SK-N-SH treated with all-trans-retinoic acid at 6 μM for 48 hours (cell line): ENCODE measurements around the gene P3H1.

Experiments used
- ARNTL ChIP-seq: fragments of 450-650 bp; formaldehyde crosslinking; IDR thresholded peaks from 2 replicates; pipeline ENCODE4 v1.5.0; 2020; ENCODE audit warnings: low read depth, mild to moderate bottlenecking, moderate library complexity, borderline replicate concordance
- CREB5 ChIP-seq: fragments of 250-450 bp; sonication (Bioruptor Pico); IDR thresholded peaks from 2 replicates; pipeline ENCODE4 v1.5.1; 2020; ENCODE audit warnings: low read depth, mild to moderate bottlenecking, moderate library complexity
- CSRNP3 ChIP-seq: fragments of 250-450 bp; sonication (Bioruptor Pico); IDR thresholded peaks from 2 replicates; pipeline ENCODE4 v1.5.1; 2021; ENCODE audit warnings: mild to moderate bottlenecking, moderate library complexity
- SNAI2 ChIP-seq: fragments of 250-450 bp; sonication (Bioruptor Pico); IDR thresholded peaks from 2 replicates; pipeline ENCODE4 v1.5.0; 2020; ENCODE audit warnings: mild to moderate bottlenecking, moderate library complexity
- ZFP3 ChIP-seq: fragments of 250-450 bp; sonication (Bioruptor Pico); IDR thresholded peaks from 2 replicates; pipeline ENCODE4 v1.5.0; 2020; ENCODE audit warnings: mild to moderate bottlenecking, moderate library complexity
- ZFP30 ChIP-seq: fragments of 450-650 bp; formaldehyde crosslinking; IDR thresholded peaks from 2 replicates; pipeline ENCODE4 v1.5.0; 2022; ENCODE audit warnings: mild to moderate bottlenecking, moderate library complexity
- ZNF70 ChIP-seq: fragments of 450-650 bp; formaldehyde crosslinking; IDR thresholded peaks from 2 replicates; pipeline ENCODE4 v1.5.0; 2020; ENCODE audit warnings: mild to moderate bottlenecking, moderate library complexity
- ZNF8 ChIP-seq: fragments of 450-650 bp; formaldehyde crosslinking; IDR thresholded peaks from 2 replicates; pipeline ENCODE4 v1.5.0; 2020; ENCODE audit warnings: mild to moderate bottlenecking, moderate library complexity
- TF ChIP-seq, protein P1 (sequence below): fragments of 250-450 bp; sonication (Bioruptor Pico); IDR thresholded peaks from 2 replicates; pipeline ENCODE4 v1.8.0; 2021; ENCODE audit warnings: low read depth, mild to moderate bottlenecking, moderate library complexity, borderline replicate concordance
- TF ChIP-seq, protein P2 (sequence below): fragments of 250-450 bp; sonication (Bioruptor Pico); IDR thresholded peaks from 2 replicates; pipeline ENCODE4 v1.8.0; 2020; ENCODE audit warnings: mild to moderate bottlenecking, moderate library complexity, borderline replicate concordance

- TF ChIP-seq ZFP30 (CRISPR knock-in tag) (no peak), CSRNP3 (CRISPR knock-in tag) (no peak), ZNF70 (CRISPR knock-in tag) (no peak), ZNF8 (CRISPR knock-in tag) (no peak), SNAI2 (CRISPR knock-in tag) (no peak), ARNTL (CRISPR knock-in tag) (no peak), ZFP3 (CRISPR knock-in tag) (no peak), CREB5 (CRISPR knock-in tag) (no peak)
- TF ChIP-seq, protein P1, sequence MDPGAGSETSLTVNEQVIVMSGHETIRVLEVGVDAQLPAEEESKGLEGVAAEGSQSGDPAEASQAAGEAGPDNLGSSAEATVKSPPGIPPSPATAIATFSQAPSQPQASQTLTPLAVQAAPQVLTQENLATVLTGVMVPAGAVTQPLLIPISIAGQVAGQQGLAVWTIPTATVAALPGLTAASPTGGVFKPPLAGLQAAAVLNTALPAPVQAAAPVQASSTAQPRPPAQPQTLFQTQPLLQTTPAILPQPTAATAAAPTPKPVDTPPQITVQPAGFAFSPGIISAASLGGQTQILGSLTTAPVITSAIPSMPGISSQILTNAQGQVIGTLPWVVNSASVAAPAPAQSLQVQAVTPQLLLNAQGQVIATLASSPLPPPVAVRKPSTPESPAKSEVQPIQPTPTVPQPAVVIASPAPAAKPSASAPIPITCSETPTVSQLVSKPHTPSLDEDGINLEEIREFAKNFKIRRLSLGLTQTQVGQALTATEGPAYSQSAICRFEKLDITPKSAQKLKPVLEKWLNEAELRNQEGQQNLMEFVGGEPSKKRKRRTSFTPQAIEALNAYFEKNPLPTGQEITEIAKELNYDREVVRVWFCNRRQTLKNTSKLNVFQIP (CRISPR knock-in tag) = no peak
- TF ChIP-seq, protein P2, sequence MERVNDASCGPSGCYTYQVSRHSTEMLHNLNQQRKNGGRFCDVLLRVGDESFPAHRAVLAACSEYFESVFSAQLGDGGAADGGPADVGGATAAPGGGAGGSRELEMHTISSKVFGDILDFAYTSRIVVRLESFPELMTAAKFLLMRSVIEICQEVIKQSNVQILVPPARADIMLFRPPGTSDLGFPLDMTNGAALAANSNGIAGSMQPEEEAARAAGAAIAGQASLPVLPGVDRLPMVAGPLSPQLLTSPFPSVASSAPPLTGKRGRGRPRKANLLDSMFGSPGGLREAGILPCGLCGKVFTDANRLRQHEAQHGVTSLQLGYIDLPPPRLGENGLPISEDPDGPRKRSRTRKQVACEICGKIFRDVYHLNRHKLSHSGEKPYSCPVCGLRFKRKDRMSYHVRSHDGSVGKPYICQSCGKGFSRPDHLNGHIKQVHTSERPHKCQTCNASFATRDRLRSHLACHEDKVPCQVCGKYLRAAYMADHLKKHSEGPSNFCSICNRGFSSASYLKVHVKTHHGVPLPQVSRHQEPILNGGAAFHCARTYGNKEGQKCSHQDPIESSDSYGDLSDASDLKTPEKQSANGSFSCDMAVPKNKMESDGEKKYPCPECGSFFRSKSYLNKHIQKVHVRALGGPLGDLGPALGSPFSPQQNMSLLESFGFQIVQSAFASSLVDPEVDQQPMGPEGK (CRISPR knock-in tag) = no peak
Measured at GRCh38 chr1:42759114-42759513, 7.7 kb downstream of the P3H1 start.
